Activated CD4-positive, alpha-beta T cell treated with anti-CD3 and anti-CD28 coated beads, Interleukin-2, amount 50 U/mL, for 24 hours (primary cell): ENCODE results near the gene ACVR1C.
A peak's percentile ranks its signal among the peaks of the same experiment; 100 is the strongest.

Experiments
- DNase-seq, 2 donors: peaks; one replicate each; pipeline ENCODE4 v3.0.0-alpha.2; 2020; ENCODE audit warnings: low read depth in 1 of 2, low spot score in 1 of 2

Gene ACVR1C

GRCh38 chr2:157498483-157498882 lies 130.2 kb downstream of the ACVR1C start:
- DNase-seq = no peak

- DNase-seq = no peak
Observed at GRCh38 chr2:157497638-157498314, 130.9 kb downstream of the ACVR1C start.

- DNase-seq = peak; percentile 42 to 70
Observed at GRCh38 chr2:157492189-157492773, 136.4 kb downstream of the ACVR1C start.

- DNase-seq = no peak
Observed at GRCh38 chr2:157489983-157490382, 138.7 kb downstream of the ACVR1C start.

GRCh38 chr2:157488877-157489276 lies 139.8 kb downstream of the ACVR1C start:
- no peak for DNase-seq

- DNase-seq = no peak
Observed at GRCh38 chr2:157487747-157488146, 140.9 kb downstream of the ACVR1C start.

- no peak for DNase-seq
Observed at GRCh38 chr2:157487271-157487610, 141.4 kb downstream of the ACVR1C start.

GRCh38 chr2:157486596-157487270 lies 141.9 kb downstream of the ACVR1C start:
- no peak for DNase-seq

GRCh38 chr2:157480182-157480961 lies 148.3 kb downstream of the ACVR1C start:
- peak in 1 of 2 donors; percentile 27 for DNase-seq

GRCh38 chr2:157479081-157480027 lies 149.3 kb downstream of the ACVR1C start:
- no peak for DNase-seq

- DNase-seq = no peak
Observed at GRCh38 chr2:157477919-157478318, 150.7 kb downstream of the ACVR1C start.

- DNase-seq = no peak
Observed at GRCh38 chr2:157476953-157477709, 151.5 kb downstream of the ACVR1C start.
